Fibroblast of the conjunctiva (primary cell): ENCODE data around the gene MIPOL1.
"Not testable (repeated sequence)": the region's sequence is repeated elsewhere in the genome, so short reads cannot be mapped to it uniquely, and the experiment has no call there.

Experiments
- DNase-seq: peaks from one replicate; pipeline ENCODE4 v3.0.0-alpha.2; 2010; ENCODE audit warnings: low read depth

Gene MIPOL1

GRCh38 chr14:37546621-37547447, 349.1 kb downstream of the MIPOL1 start:
- DNase-seq = no peak

GRCh38 chr14:37550511-37550910, 352.8 kb downstream of the MIPOL1 start:
- peak; percentile 60 for DNase-seq

GRCh38 chr14:37551119-37551518, 353.4 kb downstream of the MIPOL1 start:
- no peak for DNase-seq

- DNase-seq = no peak
Measured at GRCh38 chr14:37553935-37554550, 356.3 kb downstream of the MIPOL1 start.

GRCh38 chr14:37555596-37555995, 357.9 kb downstream of the MIPOL1 start:
- not testable (repeated sequence) for DNase-seq

- DNase-seq = no peak
Measured at GRCh38 chr14:37558740-37559139, 361.0 kb downstream of the MIPOL1 start.

- no peak for DNase-seq
Measured at GRCh38 chr14:37559386-37559785, 361.6 kb downstream of the MIPOL1 start.

GRCh38 chr14:37563189-37563588, 365.5 kb downstream of the MIPOL1 start:
- DNase-seq = no peak

GRCh38 chr14:37565550-37565949, 367.8 kb downstream of the MIPOL1 start:
- DNase-seq = no peak

GRCh38 chr14:37566811-37567371, 369.2 kb downstream of the MIPOL1 start:
- no peak for DNase-seq

- DNase-seq = no peak
Measured at GRCh38 chr14:37569729-37570128, 372.0 kb downstream of the MIPOL1 start.

- DNase-seq = no peak
Measured at GRCh38 chr14:37571391-37571790, 373.7 kb downstream of the MIPOL1 start.

- no peak for DNase-seq
Measured at GRCh38 chr14:37573356-37573755, 375.6 kb downstream of the MIPOL1 start.

GRCh38 chr14:37579274-37579673, 381.5 kb downstream of the MIPOL1 start:
- DNase-seq = no peak

GRCh38 chr14:37580146-37580545, 382.4 kb downstream of the MIPOL1 start:
- DNase-seq = no peak

GRCh38 chr14:37583358-37584210, 385.8 kb downstream of the MIPOL1 start:
- no peak for DNase-seq

- DNase-seq = no peak
Measured at GRCh38 chr14:37584211-37585100, 386.7 kb downstream of the MIPOL1 start.

GRCh38 chr14:37585101-37585511, 387.4 kb downstream of the MIPOL1 start:
- DNase-seq = no peak

- no peak for DNase-seq
Measured at GRCh38 chr14:37585971-37586796, 388.4 kb downstream of the MIPOL1 start.

- DNase-seq = no peak
Measured at GRCh38 chr14:37586797-37587130, 389.0 kb downstream of the MIPOL1 start.
